Measurements from ENCODE around the gene BOK.

The BOK gene

GRCh38 chr2:241539616-241540374 lies 18.8 kb upstream of the BOK start:
- no peak for DNase-seq (ENCODE audit: low read depth)
- H3K4me3 ChIP-seq (ENCODE audit: control insufficient read depth, low read depth, low read length): no peak overlapping the region
- TF ChIP-seq, protein P1, sequence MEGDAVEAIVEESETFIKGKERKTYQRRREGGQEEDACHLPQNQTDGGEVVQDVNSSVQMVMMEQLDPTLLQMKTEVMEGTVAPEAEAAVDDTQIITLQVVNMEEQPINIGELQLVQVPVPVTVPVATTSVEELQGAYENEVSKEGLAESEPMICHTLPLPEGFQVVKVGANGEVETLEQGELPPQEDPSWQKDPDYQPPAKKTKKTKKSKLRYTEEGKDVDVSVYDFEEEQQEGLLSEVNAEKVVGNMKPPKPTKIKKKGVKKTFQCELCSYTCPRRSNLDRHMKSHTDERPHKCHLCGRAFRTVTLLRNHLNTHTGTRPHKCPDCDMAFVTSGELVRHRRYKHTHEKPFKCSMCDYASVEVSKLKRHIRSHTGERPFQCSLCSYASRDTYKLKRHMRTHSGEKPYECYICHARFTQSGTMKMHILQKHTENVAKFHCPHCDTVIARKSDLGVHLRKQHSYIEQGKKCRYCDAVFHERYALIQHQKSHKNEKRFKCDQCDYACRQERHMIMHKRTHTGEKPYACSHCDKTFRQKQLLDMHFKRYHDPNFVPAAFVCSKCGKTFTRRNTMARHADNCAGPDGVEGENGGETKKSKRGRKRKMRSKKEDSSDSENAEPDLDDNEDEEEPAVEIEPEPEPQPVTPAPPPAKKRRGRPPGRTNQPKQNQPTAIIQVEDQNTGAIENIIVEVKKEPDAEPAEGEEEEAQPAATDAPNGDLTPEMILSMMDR (IDR thresholded peaks at IDR 0.05; ENCODE audit: control insufficient read depth, insufficient read depth, low read depth, low read length, missing control alignments): no peak

DNA sequence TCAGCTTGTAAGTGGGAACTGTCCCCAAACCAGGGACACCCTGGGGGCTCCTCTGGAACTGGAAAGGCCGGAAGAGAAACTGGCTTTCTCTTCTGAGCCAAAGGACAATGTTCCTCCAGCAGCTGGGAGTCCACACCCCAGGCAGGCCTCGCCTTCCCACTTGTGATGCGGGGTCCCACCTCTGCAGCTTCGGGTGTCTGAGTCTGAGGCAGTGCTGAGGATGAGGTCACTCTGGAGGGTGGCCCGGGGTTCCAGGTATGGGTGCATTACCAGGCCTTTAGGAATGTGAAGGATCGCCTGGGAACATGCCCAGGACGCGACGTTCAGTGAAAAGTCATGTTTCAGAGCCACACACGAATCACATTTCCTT lies 18.2 kb upstream of the BOK start:
- TF ChIP-seq, protein P1 (IDR thresholded peaks at IDR 0.05; ENCODE audit: control insufficient read depth, insufficient read depth, low read depth, low read length, missing control alignments): no peak
- no peak for DNase-seq (ENCODE audit: low read depth)
- no peak overlapping the region for H3K4me3 ChIP-seq (ENCODE audit: control insufficient read depth, low read depth, low read length)

- DNase-seq (ENCODE audit: low read depth): no peak
- TF ChIP-seq, protein P1 (IDR thresholded peaks at IDR 0.05; ENCODE audit: control insufficient read depth, insufficient read depth, low read depth, low read length, missing control alignments): no peak
- H3K4me3 ChIP-seq (ENCODE audit: control insufficient read depth, low read depth, low read length): peak overlapping the region; percentile 15
These were observed 17.6 kb upstream of the BOK start for GRCh38 chr2:241540771-241541561.

- no peak for DNase-seq (ENCODE audit: low read depth)
- TF ChIP-seq, protein P1 (IDR thresholded peaks at IDR 0.05; ENCODE audit: control insufficient read depth, insufficient read depth, low read depth, low read length, missing control alignments): no peak
- H3K4me3 ChIP-seq (ENCODE audit: control insufficient read depth, low read depth, low read length): peak overlapping the region; percentile 15
These were observed 16.8 kb upstream of the BOK start for GRCh38 chr2:241541564-241542277.

DNA sequence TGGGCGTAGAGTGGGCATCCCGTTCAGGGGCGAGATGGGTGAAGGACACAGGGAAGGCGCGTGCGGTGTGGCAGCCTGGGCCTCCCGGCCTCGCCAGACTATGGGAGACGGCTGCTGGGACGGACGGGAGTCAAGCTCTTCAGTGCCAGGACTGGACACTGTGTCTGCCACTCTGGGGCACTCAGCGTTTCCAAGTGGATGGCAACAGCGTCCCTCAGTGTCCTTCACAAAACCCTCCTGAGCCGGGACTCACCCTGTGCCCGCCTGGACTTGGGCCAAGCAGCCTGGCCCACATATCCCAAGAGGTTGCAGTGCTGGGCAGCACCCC lies 16.3 kb upstream of the BOK start:
- no peak overlapping the region for H3K4me3 ChIP-seq (ENCODE audit: control insufficient read depth, low read depth, low read length)
- DNase-seq (ENCODE audit: low read depth): no peak
- TF ChIP-seq, protein P1 (IDR thresholded peaks at IDR 0.05; ENCODE audit: control insufficient read depth, insufficient read depth, low read depth, low read length, missing control alignments): no peak

- DNase-seq (ENCODE audit: low read depth): peak; percentile 38
- H3K4me3 ChIP-seq (ENCODE audit: control insufficient read depth, low read depth, low read length): no peak overlapping the region
- TF ChIP-seq, protein P1 (IDR thresholded peaks at IDR 0.05; ENCODE audit: control insufficient read depth, insufficient read depth, low read depth, low read length, missing control alignments): no peak
These were observed 13.4 kb upstream of the BOK start for GRCh38 chr2:241545106-241545505.

Measured in AG09309 (cell line).